ENCODE results near the gene PIM1.
"Not testable (repeated sequence)": the region's sequence is repeated elsewhere in the genome, so short reads cannot be mapped to it uniquely, and the experiment has no call there.

PIM1 gene

GRCh38 chr6:37169496-37170272 is at the start of gene PIM1:
PIM1 (plus strand) TSS chr6:37170152; CDS start chr6:37170576, 424 bp downstream.
- peak; percentile 99 for DNase-seq (ENCODE audit: low read depth)

GRCh38 chr6:37121556-37121955 is 48.4 kb upstream of the PIM1 start:
- no peak for DNase-seq (ENCODE audit: low read depth)

GRCh38 chr6:37122861-37123260 is 47.1 kb upstream of the PIM1 start:
- DNase-seq (ENCODE audit: low read depth) = no peak

DNA sequence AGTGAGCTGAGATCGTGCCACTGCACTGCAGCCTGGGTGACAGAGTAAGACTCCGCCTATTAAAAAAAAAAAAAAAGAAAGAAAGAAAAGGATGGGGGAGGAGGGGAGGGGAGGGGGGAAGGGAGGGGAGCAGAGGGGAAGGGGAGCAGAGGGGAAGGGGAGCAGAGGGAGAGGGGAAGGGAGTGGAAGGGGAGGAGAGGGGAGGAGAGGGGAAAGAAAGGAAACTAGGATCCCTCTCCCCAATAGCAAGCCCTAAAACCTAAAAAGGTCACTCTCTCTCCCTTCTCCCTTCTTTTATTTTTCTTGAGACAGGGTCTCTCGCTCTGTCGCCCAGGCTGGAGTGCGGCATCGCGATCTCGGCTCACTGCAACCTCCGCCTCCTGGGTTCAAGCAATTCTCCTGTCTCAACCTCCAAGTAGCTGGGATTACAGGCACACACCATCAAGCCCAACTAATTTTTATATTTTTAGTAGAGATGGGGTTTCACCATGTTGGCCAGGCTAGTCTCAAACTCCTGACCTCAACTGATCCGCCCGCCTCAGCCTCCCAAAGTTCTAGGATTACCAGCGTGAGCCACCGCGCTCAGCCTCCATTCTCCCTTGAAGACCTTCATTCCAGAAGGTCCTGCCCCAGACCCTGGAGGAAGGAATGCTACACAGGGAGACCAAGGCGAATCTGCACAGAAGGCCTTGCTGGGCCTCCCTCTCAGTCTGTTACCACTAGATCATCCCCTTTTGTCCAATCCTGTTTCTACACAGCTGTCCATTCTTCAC is 45.8 kb upstream of the PIM1 start:
- no peak for DNase-seq (ENCODE audit: low read depth)

DNA sequence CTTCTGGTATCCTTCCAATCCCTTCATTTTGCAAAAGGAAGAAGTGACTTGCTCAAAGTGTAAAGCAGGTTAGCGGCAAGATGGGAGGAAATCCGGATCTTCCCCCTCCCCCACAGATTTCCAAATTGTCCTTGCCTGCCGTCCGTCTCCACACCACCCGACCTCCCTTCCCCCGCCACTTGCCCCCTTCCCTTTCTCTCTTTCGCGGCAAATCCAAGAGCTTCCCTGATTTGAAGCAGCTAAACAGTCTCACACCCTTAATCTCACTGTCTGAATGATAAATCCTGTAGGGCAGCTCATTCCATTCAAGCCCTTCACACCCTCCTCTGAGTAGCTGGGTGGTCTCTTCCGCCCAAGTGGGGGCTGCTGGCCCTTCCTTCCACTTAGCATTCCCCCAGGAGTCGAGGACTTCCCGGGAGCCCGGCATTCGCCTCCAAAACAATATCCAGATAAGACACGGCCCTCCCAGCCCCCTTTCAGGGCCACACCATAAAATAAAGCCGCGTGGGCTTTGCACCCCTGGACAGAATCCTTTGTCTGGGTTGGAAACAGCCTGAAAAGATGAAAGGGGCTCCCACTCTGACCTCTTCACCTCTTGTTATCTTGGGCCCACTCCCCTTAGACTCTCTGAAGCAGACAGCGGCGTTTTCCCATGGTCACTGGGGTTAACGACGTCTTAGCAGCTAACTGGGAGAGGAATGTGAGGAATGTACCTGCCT is 44.0 kb upstream of the PIM1 start:
- DNase-seq (ENCODE audit: low read depth) = no peak

DNA sequence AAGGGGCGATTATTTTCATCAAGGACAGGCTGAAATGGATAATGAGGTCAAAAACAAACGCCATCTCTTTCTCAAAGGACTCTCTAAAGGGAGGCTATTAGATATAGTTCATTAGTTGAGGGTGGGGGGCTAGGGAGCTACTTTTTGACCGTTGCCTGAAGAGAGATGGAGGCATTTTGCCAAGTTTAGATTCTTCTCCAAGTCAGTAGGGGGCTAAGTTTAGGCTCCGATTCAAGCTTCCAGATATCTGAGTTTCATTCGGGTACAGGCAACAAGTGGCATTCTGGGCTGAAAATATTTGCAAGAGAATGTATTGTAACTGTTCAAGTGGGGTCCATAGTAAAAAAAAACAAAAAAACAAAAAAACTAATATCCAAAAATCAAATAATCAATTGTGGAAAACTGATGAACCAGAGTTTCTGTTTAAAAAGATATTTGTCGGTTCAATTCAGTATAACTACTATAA is 43.4 kb upstream of the PIM1 start:
- DNase-seq (ENCODE audit: low read depth) = no peak

DNA sequence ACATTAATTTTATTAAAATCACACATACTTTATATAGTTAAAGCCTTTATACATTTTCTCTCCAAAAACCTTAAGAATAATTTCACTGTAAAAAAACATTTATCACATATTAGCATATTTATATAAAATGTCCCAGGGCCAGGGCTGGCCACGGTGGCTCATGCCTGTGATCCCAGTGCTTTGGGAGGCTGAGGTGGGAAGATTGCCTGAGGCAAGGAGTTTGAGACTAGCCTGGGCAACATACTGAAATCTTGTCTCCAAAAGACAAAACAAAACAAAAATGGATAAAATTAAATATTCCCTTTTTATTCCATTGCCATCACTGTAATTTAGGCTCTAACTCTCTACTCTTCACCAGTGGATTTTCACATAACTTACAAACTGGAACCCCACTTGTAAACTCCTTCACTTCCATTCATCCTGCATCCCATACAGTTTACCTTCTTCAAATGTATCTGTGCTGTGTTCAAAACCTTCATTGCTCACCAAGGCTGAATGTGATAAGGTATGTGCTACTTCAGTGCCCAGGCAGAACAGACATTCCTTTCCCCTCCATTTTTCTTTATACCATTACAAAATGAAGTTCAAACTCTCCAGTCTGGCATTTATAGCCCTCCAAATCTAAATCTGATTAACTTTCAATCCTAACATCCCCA is 42.9 kb upstream of the PIM1 start:
- DNase-seq (ENCODE audit: low read depth) = no peak

GRCh38 chr6:37127961-37128862 is 41.7 kb upstream of the PIM1 start:
- no peak for DNase-seq (ENCODE audit: low read depth)

DNA sequence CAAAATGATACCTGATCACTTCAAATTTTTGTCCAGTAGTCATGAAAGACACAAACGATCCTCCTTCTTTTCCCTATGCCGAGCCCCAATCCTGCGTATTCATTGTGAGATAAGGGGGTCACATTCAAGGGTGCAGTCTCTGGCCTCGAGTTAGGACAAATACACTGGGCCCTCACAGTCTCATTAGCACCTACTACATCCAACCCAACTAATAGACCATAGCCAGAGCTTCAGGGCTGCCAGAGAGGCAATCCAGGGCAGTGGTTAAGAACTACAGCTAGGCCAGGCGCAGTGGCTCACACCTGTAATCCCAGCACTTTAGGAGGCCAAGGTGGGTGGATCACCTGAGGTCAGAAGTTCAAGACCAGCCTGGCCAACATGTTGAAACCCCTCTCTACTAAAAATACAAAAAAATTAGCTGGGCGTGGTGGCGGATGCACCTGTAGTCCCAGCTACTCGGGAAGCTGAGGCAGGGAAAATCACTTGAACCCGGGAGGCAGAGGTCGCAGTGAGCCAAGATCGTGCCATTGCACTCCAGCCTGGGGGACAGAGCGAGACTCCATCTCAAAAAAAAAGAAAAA is 41.0 kb upstream of the PIM1 start:
- not testable (repeated sequence) for DNase-seq (ENCODE audit: low read depth)

DNA sequence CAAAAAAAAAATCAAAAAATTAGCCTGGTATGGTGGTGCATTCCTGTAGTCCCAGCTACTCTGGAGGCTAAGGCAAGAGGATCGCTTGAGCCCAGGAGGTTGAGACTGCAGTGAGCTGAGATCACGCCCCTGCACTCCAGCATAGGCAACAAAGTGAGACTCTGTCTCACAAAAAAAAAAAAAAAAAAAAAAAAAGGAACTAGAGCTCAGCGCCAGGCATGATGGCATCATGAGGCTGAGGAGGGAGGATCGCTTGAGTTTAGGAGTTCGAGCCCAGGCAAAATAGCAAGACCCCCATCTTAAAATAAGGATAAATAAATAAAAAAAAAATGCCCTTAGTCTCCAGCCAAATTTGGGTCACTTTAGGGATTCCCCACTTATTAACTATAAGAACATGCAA is 40.4 kb upstream of the PIM1 start:
- DNase-seq (ENCODE audit: low read depth) = no peak

- DNase-seq (ENCODE audit: low read depth) = no peak
These were observed 39.2 kb upstream of the PIM1 start for GRCh38 chr6:37130704-37131103.

DNA sequence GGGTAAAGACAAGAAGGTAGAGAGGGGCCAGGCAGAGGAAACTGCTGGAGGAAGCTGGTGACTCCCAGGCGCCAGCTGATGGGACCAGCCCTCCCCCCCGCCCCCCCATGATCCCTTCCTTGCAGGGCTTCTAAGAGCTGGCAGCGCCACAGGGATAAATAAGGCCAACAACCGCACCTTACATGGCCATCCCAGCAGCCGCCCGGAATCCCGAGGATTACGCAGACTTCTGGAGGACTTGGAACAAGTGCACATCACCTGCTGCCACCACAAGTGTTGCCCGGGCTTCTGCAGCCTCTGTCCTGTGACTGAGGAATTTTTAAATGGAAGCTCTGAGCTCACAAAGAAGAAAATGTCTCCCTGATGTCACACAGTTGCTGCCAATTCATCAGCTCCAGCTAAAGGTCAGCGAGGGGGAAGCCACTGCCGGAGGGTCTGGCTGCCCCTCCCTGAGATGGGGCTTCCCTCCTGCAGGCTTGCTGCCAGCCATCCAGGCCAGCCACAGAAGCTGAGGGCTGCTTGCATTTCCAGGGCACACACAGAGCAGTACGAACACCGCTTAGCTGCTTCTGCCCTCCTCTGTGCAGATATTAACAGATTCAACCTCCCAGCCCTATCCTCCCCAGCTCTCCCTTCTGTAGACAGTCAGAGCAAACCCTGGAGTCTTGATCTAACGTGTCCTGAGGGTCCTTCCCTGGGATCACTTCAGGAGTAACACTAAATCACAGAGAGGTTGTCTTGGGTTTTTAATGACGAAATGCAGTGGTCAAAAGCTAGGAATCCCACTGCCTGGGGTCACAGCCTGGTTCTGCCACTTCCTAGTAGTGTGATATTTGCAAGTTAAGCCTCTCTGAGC is 38.6 kb upstream of the PIM1 start:
- no peak for DNase-seq (ENCODE audit: low read depth)

DNA sequence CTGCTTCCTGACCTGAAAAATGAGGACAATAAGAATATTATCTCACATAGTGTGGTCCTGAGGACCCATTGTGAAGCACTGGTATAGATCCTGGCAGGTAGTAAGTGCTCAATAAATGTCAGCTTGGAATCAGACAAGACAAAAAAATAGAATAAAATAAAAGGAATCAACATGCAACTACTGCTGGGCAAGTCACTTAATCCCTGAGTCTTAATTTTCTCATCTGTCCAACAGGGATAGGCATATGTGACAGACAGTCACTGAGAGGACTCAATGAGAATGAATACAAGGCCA is 38.0 kb upstream of the PIM1 start:
- DNase-seq (ENCODE audit: low read depth) = no peak

- no peak for DNase-seq (ENCODE audit: low read depth)
These were observed 35.9 kb upstream of the PIM1 start for GRCh38 chr6:37134036-37134395.

GRCh38 chr6:37134396-37135191 is 35.4 kb upstream of the PIM1 start:
- DNase-seq (ENCODE audit: low read depth) = peak; percentile 1

DNA sequence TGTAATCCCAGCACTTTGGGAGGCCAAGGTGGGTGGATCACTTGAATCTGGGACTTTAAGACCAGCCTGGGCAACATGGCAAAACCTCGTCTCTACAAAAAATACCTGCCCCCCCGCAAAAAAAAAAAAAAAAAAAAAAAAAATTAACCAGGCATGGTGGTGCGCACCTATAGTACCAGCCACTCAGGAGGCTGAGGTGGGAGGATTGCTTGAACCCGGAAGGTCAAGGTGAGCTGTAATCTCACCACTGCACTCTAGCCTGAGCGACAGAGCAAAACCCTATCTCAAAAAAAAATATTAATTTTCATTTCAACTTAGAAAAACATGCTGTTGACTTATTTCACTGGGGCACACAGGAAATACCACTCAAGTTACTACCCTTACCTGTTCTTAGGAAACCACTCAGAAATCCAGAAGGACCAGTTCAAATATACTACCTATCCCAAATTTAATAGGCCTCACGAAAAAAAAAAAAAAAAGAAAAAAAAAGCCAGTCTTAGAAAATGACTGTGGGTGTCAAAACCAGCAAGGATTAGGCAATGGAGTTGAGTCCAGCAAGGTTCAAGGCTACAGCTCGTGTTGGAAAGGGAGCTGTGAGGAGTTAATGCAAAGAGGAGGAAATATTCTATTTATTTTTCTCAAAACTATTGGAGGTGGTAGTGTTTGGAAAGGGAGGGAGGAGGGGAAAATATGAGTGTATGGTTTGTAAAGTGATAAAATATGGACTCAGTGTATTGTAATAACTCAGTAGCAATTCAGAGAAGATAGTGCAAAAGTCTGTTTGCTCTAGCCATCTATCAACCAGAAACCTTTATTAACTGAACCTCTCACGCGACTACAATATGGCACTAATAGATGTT is 33.9 kb upstream of the PIM1 start:
- DNase-seq (ENCODE audit: low read depth) = no peak

- DNase-seq (ENCODE audit: low read depth) = no peak
These were observed 33.1 kb upstream of the PIM1 start for GRCh38 chr6:37136821-37137200.

Measured in activated gamma-delta T cell treated with anti-CD3 and anti-CD28 coated beads, Interleukin-2, amount 50 U/mL, for 16 hours (primary cell).